HG03139 (cell line): ENCODE results near the gene PSTK.

Experiments used
- ATAC-seq: cut with Tn5 transposase; IDR thresholded peaks from one replicate; pipeline ENCODE4 v1.9.1; 2021; ENCODE audit not compliant: unreplicated experiment

PSTK gene, protein sequence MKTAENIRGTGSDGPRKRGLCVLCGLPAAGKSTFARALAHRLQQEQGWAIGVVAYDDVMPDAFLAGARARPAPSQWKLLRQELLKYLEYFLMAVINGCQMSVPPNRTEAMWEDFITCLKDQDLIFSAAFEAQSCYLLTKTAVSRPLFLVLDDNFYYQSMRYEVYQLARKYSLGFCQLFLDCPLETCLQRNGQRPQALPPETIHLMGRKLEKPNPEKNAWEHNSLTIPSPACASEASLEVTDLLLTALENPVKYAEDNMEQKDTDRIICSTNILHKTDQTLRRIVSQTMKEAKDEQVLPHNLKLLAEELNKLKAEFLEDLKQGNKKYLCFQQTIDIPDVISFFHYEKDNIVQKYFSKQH

DNA sequence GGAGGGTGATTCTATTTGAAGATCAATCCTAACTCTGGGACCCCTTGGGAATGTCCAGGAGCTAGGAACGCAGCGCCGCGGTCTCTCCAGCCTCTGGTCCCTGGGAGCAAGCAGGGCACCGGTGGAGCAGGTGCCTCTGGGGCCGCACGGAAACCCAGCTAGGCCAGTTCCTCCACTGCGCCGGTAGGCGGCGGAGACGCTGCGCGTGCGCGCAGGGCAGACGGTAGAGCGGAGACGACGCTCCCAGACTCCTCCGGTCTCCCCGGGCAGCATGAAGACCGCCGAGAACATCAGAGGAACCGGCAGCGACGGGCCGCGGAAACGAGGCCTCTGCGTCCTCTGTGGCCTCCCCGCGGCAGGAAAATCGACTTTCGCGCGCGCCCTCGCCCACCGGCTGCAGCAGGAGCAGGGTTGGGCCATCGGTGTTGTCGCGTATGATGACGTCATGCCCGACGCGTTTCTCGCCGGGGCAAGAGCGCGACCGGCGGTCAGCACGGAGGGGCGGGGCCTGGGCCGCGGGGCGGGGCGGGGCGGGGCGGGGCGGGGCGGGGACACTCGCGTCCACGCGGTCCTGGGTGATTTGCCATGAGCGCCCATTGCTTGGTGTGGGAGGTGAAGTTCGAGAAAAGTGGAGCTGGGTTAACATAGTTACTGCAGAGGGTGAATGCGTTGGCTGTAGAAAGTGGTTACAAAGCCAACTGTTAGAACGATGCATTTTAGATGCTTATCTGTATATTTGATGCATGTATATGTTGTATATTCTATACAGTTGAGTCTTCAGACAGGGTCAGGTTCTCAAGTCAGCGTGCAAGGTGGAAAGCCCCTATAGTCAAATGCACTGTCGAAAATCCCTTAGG lies at the start of gene PSTK:
Gene PSTK, plus strand, starts transcription at position 193 of the 857 bp plus-strand sequence. Its CDS starts 79 bp downstream, at position 272.
- peak; percentile 98 for ATAC-seq

DNA sequence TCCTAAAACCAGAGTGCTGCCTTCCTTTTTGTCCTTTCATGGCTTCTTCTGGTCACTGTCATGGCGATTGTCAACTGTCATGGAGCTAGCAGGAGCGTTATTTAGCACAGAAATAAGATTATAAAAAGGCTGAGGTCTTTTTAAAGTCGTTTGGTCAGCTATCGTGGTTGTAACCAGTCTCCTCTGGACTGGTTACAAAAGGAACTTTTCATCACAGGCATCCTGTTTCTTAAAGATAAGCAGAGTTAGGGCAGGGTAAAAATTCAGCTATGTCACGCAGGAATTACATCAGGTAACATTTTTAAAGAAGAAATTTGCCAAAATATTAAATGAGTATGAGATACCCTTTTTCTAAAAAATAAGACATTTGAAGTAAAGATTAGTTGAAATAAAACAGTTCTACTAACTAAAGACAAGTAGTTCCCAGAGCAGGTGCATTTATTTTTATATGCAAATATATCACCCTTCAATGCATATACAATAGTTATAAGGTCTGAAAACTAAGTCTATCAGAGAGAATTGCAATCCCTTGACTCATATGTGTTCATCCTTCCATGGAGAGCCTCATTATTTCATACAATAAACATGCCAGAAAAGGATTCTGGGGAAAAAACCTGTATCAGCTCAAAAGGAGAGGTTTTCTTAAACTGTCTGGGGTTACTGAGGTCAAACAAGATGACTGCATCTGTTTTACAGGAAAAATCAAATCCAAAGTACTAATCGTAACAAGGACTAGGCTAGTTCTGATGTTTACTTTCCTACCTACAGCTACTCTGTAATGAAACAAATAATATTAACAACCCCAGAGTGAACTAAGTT lies 48.9 kb upstream of the PSTK start:
- ATAC-seq: no peak

DNA sequence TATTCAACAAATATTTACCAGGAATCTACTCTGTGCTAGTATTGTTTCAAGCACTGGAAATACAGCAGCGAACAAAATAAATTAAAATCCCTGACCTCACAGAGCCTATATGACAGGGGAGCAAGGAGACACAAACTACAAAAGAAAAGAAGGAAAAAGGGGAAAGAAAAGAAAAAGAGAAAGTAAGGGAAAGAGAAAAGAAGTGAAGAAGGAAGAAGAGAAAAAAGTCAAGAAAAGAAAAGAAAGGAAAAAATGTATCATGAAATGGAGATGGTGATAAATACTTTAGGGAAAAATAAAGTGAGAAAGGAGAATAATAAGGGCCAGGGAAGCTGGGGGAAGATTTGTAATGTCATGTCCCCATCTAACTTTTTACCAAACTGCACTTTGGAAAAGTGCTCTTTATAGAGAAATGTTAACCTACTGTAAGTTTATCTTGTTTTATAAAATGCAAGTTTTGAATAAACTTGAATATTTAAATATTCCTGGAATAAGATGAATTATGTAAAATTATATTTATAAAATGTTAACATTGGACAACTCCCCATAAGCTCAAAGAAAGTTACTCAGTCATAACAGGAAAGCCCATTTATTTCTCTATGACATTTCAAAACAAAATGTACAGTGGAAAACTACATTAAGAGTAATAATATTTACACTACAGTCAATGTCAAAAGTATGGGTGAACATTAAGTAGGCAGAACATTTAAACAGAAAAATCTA lies 40.9 kb upstream of the PSTK start:
- ATAC-seq: no peak

DNA sequence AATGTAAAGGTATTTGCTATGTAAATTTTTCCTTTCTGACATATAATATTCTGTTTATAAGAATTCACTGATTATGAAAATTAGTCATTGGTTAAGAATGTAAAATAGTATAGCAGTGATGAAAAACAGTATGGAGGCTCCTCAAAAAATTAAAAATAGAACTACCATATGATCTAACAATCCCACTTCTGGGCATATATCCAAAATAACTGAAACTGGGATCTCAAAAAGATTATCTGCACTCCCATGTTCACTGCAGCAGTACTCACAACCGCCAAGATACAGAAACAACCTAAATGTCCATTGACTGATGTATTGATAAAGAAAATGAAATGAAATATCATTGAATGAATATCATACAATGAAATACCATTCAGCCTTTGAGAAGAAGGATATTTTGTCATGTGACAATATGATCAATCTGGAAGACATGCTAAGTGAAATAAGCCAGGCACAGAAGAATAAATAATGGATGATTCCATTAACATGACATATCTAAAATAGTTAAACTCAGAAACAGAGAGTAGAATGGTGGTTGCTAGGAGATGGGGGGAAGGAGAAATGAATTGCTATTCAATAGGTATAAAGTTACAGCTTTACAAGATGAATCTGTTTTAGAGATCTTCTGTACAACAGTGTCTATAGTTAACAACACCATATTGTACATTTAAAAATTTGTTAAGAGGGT lies 40.2 kb upstream of the PSTK start:
- no peak for ATAC-seq

DNA sequence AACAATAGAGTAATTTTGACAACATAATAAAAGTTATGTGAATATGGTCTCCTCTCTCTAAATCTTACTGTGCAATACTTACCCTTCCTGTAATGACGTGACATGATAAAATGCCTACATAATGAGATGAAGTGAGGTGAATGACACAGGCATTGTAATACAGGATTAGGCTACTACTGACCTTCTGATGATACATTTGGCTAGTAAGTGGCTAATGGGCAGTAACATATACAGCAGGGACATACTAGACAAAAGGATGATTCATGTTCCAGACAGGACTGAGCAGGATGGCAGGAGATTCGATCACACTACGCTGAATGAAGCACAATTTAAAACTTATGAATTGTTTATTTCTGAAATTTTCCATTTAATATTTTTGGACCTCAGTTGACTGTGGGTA lies 30.9 kb upstream of the PSTK start:
- no peak for ATAC-seq

DNA sequence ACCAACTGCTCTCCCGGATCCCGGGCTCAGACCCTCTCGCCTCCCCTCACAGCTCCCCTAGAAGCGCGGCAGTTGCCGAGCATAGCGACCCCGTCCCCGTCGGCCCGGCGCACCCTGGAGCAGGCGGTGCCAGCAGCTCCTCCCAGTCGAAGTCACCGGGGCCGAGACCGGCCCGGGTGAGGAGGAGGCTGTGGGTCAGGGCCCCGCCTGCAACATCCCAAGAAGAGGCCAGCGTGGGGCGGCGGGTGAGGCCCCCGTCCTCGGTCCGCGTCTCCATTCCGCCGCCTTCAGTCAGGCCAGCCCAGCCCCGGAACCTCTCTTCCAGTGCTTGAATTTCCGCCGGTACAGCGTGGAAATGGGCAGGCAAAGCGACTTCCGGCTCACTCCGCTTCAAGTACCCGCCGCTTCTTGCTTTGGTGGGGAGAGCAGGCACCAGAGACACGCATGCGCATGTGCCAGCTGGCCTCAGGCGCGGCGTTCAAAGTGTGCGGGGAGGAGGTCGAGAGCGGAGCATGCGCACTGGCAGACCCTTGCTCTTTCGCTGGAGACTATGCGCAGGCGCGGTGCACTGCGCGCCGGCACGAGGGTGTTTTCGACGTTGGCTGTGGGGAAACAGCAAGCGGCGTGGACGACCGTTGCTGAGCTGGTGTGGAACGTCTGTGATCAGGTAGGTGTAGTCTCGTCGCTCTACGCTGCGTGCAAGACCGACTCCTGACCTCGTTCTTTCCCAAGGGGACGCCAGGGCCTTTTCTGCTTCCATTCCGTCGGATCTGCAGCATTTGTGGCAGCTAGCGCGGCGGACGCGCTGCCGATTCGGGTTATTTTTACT lies 26.1 kb upstream of the PSTK start, which contains the start of gene C10orf88:
Gene C10orf88, minus strand, starts transcription at position 326 of the 829 bp plus-strand sequence. Its CDS starts 49 bp downstream, at position 277.
- peak; percentile 97 for ATAC-seq

DNA sequence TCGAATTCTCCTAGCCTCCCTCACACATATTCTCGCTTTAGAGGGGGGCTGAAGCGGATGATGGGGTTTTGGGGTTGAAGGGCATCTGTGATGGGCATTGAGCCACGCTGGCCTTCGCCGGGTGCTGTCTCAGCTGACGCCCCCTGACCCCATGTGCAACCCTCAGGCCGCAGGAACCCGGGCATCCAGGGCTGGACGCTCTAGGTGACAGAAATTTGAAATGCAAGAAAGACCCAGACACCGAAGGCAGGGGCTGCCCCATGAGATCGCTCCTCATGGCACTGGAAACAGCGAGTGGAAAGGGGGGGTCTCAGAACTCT lies 25.5 kb upstream of the PSTK start:
- ATAC-seq: no peak

DNA sequence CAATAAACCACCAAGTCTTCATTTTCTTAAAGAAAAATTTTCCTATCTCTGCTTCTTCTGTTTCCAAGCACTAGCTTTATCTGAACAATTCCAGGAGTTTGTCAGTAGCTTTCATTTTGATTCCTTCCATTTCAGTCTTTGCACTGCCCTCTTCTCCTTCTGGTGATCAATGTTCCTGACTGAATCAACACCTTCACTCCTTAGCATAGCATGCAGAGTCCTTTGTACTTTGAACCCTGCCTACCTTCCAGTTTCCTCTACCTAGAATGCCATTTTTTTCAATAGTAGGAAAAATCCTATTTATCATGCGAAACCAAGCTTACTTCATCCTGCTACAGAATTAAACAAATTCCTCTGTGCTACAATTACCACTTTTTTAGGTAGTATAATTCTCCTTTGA lies 24.3 kb upstream of the PSTK start:
- ATAC-seq: no peak

DNA sequence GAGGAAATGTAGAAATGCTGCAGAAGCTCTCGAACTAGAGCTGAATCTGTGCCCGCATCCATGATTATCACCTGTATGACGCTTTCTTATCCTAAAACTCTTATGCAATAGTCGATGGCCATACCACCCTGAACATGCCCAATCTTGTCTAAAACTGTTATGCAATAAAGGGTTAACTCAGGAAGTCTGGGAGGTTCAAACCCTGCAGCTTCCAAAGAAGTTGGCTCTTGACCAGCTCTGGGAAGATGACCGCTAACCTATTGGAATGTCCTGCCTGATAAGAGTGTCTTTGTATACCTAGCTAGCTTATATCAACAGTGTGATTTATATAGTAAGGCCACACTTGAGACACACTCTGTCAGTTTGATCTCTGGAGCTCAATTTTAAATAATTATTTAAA lies 22.7 kb upstream of the PSTK start:
- ATAC-seq: no peak

DNA sequence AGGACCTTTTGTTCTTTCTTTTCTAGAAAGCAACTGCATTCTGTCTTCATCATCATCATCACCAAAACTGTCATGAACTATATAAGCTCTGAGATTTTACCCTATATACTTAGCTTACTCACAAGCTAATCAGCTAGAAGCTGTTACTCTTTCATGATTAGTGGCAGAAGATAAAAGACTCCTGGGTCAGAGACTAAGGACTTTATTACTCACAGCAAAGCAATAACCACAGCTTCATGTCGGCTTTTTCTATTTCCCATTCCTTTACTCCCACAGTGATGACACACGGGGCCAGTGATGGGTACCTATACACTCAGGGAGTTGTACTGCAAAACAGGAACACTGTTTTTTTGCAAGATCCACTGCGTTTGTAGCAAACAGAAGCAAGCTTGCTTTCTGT lies 17.8 kb upstream of the PSTK start:
- ATAC-seq: no peak

DNA sequence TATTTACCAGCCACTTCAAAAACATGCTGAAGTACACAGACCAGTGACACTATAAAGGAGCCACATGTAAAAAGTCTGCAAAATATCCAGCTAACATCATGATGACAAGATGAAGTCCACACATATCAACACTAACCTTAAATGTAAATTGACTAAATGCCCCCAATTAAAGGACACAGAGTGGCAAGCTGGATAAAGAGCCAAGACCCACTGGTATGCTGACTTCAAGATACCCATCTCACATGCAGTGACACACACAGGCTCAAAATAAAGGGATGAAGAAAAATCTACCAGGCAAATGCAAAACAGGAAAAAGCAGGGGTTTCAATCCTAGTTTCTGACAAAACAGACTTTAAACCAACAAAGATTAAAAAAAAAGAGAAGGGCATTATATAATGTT lies 13.3 kb upstream of the PSTK start:
- no peak for ATAC-seq

DNA sequence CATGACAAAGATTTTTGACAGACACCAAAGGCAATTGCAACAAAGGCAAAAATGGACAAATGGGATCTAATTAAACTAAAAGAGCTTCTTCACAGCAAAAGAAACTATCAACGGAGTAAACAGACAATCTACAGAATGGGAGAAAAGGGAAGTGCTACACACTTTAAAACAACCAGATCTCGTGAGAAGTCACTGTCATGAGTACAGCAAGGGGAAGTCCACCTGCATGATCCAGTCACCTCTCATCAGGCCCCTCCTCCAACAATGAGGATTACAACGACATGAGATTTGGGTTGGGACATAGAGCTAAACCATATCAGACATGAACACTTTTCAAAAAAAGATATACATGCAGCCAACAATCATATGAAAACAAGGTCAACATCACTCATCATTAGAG lies 11.5 kb upstream of the PSTK start:
- ATAC-seq: no peak

DNA sequence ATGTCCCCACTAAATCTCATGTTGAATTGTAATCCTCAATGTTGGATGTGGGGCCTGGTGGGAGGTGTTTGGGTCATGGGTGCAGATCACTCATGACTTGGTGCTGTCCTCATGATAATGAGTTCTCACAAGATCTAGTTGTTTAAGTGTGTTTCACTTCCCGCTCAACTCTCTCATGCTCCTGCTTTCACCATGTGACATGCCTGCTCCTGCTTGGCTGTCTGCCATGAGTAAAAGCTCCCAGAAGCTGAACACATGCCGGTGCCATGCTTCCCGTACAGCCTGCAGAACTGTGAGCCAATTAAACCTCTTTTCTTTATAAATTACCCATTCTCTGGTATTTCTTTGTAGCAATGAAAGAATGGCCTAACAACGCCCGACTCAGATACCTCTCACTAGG lies 6.2 kb upstream of the PSTK start:
- ATAC-seq: no peak

DNA sequence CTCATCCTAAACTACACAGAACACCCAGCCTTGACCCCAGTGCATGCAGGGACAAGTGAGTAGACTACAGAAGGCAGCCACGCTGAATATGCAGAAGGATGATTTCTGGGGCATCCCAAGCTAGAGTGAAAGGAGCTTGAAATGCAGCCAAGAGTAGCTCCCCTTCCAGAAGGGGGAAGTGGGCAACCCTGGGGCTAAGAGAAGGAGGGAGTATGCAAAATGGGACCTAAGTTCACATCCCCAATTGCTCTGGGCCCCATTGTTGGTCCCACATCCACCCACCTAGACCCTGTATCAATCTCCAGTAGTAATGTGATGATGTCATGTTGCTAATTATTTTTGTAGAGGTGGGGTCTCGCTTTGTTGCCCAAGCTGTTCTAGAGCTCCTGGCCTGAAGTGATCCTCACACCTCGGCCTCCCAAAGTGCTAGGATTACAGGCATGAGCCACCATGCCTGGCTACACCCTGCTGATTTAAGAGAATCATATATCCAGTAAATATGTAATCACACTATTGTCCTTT lies 5.6 kb upstream of the PSTK start:
- ATAC-seq: no peak

DNA sequence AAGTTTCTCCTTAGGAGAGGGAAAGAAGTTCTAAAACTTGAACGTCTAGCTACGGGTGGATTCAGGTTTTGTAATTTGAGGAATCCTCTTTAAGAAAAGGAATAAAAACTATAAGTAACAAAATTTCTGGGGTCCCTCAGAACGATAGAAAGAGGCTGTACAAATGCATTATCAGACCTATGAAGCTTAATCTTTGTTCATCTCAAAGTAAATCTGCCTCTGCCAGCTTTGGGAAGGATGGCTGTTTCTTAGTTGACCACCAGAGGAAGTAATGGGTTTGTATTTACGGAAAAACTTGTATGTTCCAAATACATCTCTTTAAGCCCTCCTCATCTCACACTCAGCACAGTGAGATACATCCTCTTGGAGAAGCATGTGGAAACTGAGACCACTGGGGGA lies 864 bp downstream of the PSTK start:
- no peak for ATAC-seq

DNA sequence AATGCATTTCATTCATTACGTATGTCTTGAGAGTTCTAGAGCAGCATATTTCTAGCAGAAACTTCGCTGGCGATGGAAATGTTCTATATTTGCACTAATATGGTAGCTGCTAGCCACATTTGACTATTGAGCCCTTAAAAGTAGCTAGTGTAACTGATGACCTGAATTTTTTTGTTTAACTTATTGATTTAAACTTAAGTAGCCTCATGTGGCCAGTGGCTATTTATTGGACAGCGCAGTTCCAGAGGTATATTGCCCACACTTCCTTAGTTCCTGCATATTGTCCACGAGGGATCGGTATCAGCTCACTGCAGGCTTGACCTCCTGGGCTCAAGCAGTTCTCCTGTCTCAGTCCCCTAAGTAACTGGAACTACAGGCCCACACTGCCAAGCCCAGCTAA lies 3.7 kb downstream of the PSTK start:
- ATAC-seq: no peak

DNA sequence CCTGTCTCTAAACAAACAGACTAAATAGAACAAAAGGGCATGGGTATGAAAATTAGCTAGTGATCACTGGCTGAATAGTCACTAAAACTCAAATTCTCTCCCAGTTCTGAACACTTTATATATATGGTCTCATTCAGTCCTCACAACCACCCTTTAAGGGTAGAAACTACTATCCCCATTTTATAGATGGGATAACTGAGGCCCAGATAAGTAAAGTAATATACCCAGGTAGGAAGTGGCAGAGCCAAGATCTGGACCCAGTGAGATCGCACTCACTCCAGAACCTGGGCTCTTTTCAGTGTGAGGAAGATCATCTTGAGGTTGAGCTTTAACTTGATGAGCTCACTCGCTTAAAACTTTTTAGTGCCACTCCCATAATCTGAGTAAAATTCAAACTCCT lies 4.5 kb downstream of the PSTK start:
- ATAC-seq: no peak

DNA sequence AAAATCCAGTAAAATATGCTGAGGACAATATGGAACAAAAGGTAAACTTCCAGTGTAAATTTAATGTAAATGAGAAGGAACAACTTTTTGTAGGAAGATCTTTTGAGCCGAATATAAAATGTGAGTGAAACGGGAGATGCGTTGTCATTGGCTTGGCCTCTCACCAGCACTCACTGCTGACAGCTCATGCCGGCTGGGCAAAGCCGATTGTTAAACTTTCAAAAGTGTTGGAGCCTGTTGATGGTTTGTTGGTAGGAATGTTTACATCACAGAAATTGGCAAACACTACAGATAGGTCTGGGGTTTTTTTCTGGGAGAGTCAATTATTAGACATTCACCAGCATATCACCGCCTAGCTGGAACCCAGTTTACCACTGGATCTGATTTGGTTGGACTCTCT lies 6.1 kb downstream of the PSTK start:
- ATAC-seq: no peak

DNA sequence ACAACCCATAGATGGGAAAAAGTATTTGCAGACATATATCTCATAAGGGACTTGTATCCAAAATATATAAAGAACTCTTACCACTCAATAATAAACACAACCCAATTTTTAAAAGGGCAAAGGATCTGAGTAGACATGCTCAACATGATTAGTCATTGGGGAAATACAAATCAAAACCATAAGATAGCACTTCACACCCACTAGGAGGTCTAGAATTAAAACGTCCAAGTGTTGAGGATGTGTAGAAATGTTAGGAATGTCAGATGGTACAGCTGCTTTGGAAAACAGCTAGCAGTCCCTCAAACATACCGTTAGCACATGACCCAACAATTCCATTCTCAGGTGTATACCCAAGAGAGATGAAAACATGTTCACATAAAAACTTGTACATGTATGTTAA lies 8.3 kb downstream of the PSTK start:
- no peak for ATAC-seq
